GM23338 (cell line): ENCODE data around the gene EFHD2. TPM values are rescaled to one million over a fixed set of nuclear protein-coding genes. Genes with fewer than 3 reads are reported as not detected.

Experiments
- ATAC-seq: fragments of 200-7000 bp; cut with Tn5 transposase; 3 replicates; pipeline ENCODE4 v1.9.1; 2020
- DNase-seq: peaks from one replicate; pipeline ENCODE4 v3.0.0-alpha.2; 2015; ENCODE audit warnings: low spot score
- H2AFZ ChIP-seq: fragments of 200-600 bp; sonication (generic); 2 replicates; pipeline ENCODE4 v1.8.0; 2016; ENCODE audit warnings: antibody characterized with exemption, mild to moderate bottlenecking, moderate library complexity
- H3F3A ChIP-seq: fragments of 200-600 bp; sonication (generic); replicated peaks from 2 replicates; pipeline ENCODE4 v1.8.0; 2017; ENCODE audit warnings: antibody characterized with exemption, mixed run types, low read depth
- H3K27ac ChIP-seq: fragments of 200-600 bp; sonication (generic); 2 replicates; pipeline ENCODE4 v1.6.1; 2016; ENCODE audit warnings: low read depth
- H3K27me3 ChIP-seq: fragments of 200-600 bp; sonication (generic); 2 replicates; pipeline ENCODE4 v1.8.0; 2016; ENCODE audit warnings: mild to moderate bottlenecking, mixed run types, moderate library complexity; ENCODE audit not compliant: insufficient read depth
- H3K36me3 ChIP-seq: fragments of 200-600 bp; sonication (generic); 2 replicates; pipeline ENCODE4 v1.8.0; 2016; ENCODE audit warnings: mild to moderate bottlenecking; ENCODE audit not compliant: insufficient read depth
- H3K4me1 ChIP-seq: fragments of 200-600 bp; sonication (generic); 2 replicates; pipeline ENCODE4 v1.8.0; 2016; ENCODE audit warnings: mild to moderate bottlenecking, moderate library complexity; ENCODE audit not compliant: insufficient read depth
- H3K4me2 ChIP-seq: fragments of 200-600 bp; sonication (generic); 2 replicates; pipeline ENCODE4 v1.7.1; 2017; ENCODE audit warnings: mixed run types
- H3K4me3 ChIP-seq: fragments of 200-600 bp; sonication (generic); 2 replicates; pipeline ENCODE4 v1.6.1; 2016; ENCODE audit warnings: mixed run types
- H3K79me2 ChIP-seq: fragments of 200-600 bp; sonication (generic); replicated peaks from 2 replicates; pipeline ENCODE4 v1.8.0; 2017; ENCODE audit warnings: mild to moderate bottlenecking; ENCODE audit not compliant: insufficient read depth
- H3K9me2 ChIP-seq: fragments of 200-600 bp; sonication (generic); 2 replicates; pipeline ENCODE4 v1.8.0; 2017; ENCODE audit not compliant: insufficient read depth
- H4K20me1 ChIP-seq: fragments of 200-600 bp; sonication (generic); replicated peaks from 2 replicates; pipeline ENCODE4 v1.8.0; 2017; ENCODE audit warnings: mild to moderate bottlenecking; ENCODE audit not compliant: insufficient read depth
- H3K27ac Mint-ChIP-seq: 2 replicates; pipeline ENCODE4 v1.8.0; 2020; ENCODE audit warnings: inconsistent platforms, mild to moderate bottlenecking, moderate library complexity, mixed read lengths
- H3K27me3 Mint-ChIP-seq: 3 replicates; pipeline ENCODE4 v1.8.0; 2022; ENCODE audit warnings: low read depth, mild to moderate bottlenecking, moderate library complexity, mixed read lengths, inconsistent platforms; ENCODE audit not compliant: insufficient read depth, poor library complexity
- H3K36me3 Mint-ChIP-seq: 3 replicates; pipeline ENCODE4 v1.8.0; 2021; ENCODE audit warnings: low read depth, mild to moderate bottlenecking, inconsistent platforms, moderate library complexity, mixed read lengths
- H3K4me1 Mint-ChIP-seq: 3 replicates; pipeline ENCODE4 v1.8.0; 2020; ENCODE audit warnings: mild to moderate bottlenecking, inconsistent platforms, mixed read lengths
- H3K4me3 Mint-ChIP-seq: 3 replicates; pipeline ENCODE4 v1.8.0; 2021; ENCODE audit warnings: moderate library complexity, mild to moderate bottlenecking, inconsistent platforms, mixed read lengths
- H3K9me3 Mint-ChIP-seq: 3 replicates; pipeline ENCODE4 v1.8.0; 2020; ENCODE audit warnings: moderate library complexity, mild to moderate bottlenecking, inconsistent platforms, mixed read lengths
- CREB1 ChIP-seq: fragments of 250-450 bp; sonication (Bioruptor Pico); IDR thresholded peaks from 2 replicates; pipeline ENCODE4 v1.5.0; 2020; ENCODE audit warnings: low read depth, mild to moderate bottlenecking, moderate library complexity
- CTCF ChIP-seq, 2 experiments: fragments of 200-600 bp in 1 of 2; sonication (generic) in 1 of 2; conservative IDR thresholded peaks; 2 replicates each; pipeline versions ENCODE4 v1.5.1 to v1.6.1; 2016 to 2017; ENCODE audit warnings: antibody characterized with exemption in 2 of 2, low read depth in 2 of 2, mild to moderate bottlenecking in 2 of 2, moderate library complexity in 1 of 2
- ETS1 ChIP-seq: IDR thresholded peaks from 2 replicates; pipeline ENCODE4 v1.6.1; 2016; ENCODE audit warnings: antibody characterized with exemption
- EZH2 ChIP-seq: fragments of 200-600 bp; sonication (generic); IDR thresholded peaks from one replicate; pipeline ENCODE4 v1.8.0; 2017; ENCODE audit warnings: antibody characterized with exemption, mild to moderate bottlenecking, low read depth; ENCODE audit not compliant: unreplicated experiment
- EZH2phosphoT487 ChIP-seq: fragments of 200-600 bp; sonication (generic); IDR thresholded peaks from one replicate; pipeline ENCODE4 v1.8.1; 2018; ENCODE audit warnings: antibody characterized with exemption; ENCODE audit not compliant: unreplicated experiment
- JUNB ChIP-seq: IDR thresholded peaks from one replicate; pipeline ENCODE4 v1.6.1; 2016; ENCODE audit warnings: antibody characterized with exemption; ENCODE audit not compliant: unreplicated experiment
- NANOG ChIP-seq: IDR thresholded peaks from 2 replicates; pipeline ENCODE4 v1.6.1; 2016; ENCODE audit warnings: antibody characterized with exemption, borderline replicate concordance
- POLR2AphosphoS5 ChIP-seq: IDR thresholded peaks from 2 replicates; pipeline ENCODE4 v1.6.1; 2016; ENCODE audit warnings: antibody characterized with exemption, low read depth
- REST ChIP-seq: IDR thresholded peaks from one replicate; pipeline ENCODE4 v1.6.1; 2018; ENCODE audit warnings: antibody characterized with exemption; ENCODE audit not compliant: unreplicated experiment
- STAT1 ChIP-seq: IDR thresholded peaks from one replicate; pipeline ENCODE4 v1.6.1; 2016; ENCODE audit warnings: antibody characterized with exemption; ENCODE audit not compliant: unreplicated experiment
- ZNF114 ChIP-seq: fragments of 250-450 bp; sonication (Bioruptor Pico); IDR thresholded peaks from 2 replicates; pipeline ENCODE4 v1.5.0; 2020; ENCODE audit warnings: mild to moderate bottlenecking, moderate library complexity
- ZNF331 ChIP-seq: fragments of 250-450 bp; sonication (Bioruptor Pico); IDR thresholded peaks from 2 replicates; pipeline ENCODE4 v1.5.0; 2020; ENCODE audit warnings: low read depth, mild to moderate bottlenecking, moderate library complexity
- ZNF462 ChIP-seq: fragments of 250-450 bp; sonication (Bioruptor Pico); IDR thresholded peaks from 2 replicates; pipeline ENCODE4 v1.5.0; 2020; ENCODE audit warnings: mild to moderate bottlenecking, moderate library complexity
- polyA plus RNA-seq: library from polyadenylated mRNA; unstranded; fragments of >200 nt; fragmentation: Nextera tagmentation; extraction: Ambion mirVana; gene quantifications from 2 replicates; pipeline ENCODE4 v1.2.1, GENCODE V29; 2016
- total RNA-seq: library from RNA; depleted of rRNA; stranded (reverse); fragments of >200 nt; shearing (Covaris generic); gene quantifications from 2 replicates; pipeline ENCODE4 v1.2.3, GENCODE V29; 2014

EFHD2 gene
- total and polyA plus RNA-seq, 2 experiments from 2014 or later = 22.8 to 23.7 TPM

GRCh38 chr1:15476927-15477326 lies 67.2 kb downstream of the EFHD2 start:
- TF ChIP-seq STAT1 (no peak), ETS1 (no peak), REST (no peak), CREB1 (CRISPR knock-in tag) (no peak), EZH2phosphoT487 (no peak), POLR2AphosphoS5 (no peak), ZNF462 (CRISPR knock-in tag) (no peak), ZNF331 (no peak), CTCF (conservative IDR thresholded peaks at IDR 0.05; ENCODE audit: low read depth in 2 of 2) (no peak), JUNB (no peak), EZH2 (no peak), ZNF114 (CRISPR knock-in tag) (no peak), NANOG (no peak)
- Histone ChIP-seq H3K27me3 (no peaks in the 10 kb centered on the region), H2AFZ (no peak overlapping the region), H3K4me2 (no peak overlapping the region), H3K36me3 (no peaks in the 10 kb centered on the region), H3K9me2 (no peaks in the 10 kb centered on the region), H3K4me3 (no peak overlapping the region), H3K79me2 (no peaks in the 10 kb centered on the region), H4K20me1 (no peaks in the 10 kb centered on the region; the same call in 1 of the 2 replicates), H3K4me1 (no peaks in the 10 kb centered on the region), H3K27ac (no peak overlapping the region), H3F3A (no peaks in the 10 kb centered on the region)
- H3K4me3 Mint-ChIP-seq = no peak overlapping the region
- H3K27me3 Mint-ChIP-seq = peaks cover 1% of the 10 kb centered on the region
- no peaks in the 10 kb centered on the region for H3K4me1 Mint-ChIP-seq
- DNase-seq = peak; percentile 36
- no peaks in the 10 kb centered on the region for H3K9me3 Mint-ChIP-seq
- H3K36me3 Mint-ChIP-seq = no peaks in the 10 kb centered on the region
- ATAC-seq = peak; percentile 42
- no peak overlapping the region for H3K27ac Mint-ChIP-seq
